HG03045 (cell line): ENCODE data around the gene UQCC5.

Experiments used
- ATAC-seq: cut with Tn5 transposase; IDR thresholded peaks from one replicate; pipeline ENCODE4 v1.9.1; 2021; ENCODE audit warnings: mild to moderate bottlenecking, moderate library complexity; ENCODE audit not compliant: unreplicated experiment

The UQCC5 gene

GRCh38 chr3:52558436-52558835 is 22.0 kb downstream of the UQCC5 start:
- ATAC-seq, result no peak

- ATAC-seq, result no peak
Measured at GRCh38 chr3:52561028-52561747, 24.8 kb downstream of the UQCC5 start.

DNA sequence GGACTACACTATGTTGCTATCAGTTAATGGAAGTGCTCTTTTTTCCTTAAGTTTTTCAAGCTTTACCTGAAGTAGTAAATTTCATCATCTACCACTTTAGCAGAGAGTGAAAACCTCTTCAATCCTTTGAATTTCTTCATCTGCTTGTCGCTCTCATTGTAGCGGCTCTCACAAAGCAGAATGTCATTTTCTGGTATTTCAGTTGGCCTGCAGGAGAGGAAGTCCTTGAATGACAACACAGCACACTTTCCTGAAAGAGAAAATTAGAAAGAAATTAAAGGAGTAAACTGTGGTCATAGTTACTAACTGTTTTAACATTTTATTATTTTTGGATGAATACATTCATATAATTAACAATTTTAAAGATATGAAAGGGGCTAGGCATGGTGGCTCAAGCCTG is 27.6 kb downstream of the UQCC5 start:
- ATAC-seq, result no peak

DNA sequence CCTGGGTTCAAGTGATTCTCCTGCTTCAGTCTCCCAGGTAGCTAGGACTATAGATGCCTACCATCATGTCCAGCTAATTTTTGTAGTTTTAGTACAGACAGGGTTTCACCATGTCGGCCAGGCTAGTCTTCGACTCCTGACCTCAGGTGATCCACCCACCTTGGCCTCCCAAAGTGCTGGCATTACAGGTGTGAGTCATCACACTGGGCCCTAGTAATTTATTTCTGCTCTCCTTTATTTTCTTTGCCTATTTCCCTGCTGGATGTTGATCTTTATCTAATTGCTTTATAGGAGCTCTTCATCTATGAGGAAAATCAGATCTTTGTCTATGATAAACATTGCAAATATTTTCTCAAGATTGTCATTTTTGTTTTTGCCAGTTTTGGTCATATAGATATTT is 31.7 kb downstream of the UQCC5 start:
- ATAC-seq, result no peak

DNA sequence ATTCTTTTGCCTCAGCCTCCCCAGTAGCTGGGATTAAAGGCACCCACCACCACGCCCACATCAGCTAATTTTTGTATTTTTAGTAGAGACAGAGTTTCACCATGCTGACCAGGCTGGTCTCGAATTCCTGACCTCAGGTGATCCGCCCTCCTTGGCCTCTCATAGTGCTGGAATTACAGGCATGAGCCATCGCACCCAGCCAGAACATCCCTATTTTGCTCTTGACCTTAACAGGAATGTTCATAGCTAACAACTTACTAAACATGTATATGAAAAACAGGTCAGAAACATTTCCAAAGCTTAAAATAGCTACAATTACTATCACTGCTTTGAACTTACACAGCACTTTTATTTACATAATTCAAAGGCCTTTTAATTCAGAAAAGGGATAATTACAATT is 33.7 kb downstream of the UQCC5 start:
- ATAC-seq, result no peak

DNA sequence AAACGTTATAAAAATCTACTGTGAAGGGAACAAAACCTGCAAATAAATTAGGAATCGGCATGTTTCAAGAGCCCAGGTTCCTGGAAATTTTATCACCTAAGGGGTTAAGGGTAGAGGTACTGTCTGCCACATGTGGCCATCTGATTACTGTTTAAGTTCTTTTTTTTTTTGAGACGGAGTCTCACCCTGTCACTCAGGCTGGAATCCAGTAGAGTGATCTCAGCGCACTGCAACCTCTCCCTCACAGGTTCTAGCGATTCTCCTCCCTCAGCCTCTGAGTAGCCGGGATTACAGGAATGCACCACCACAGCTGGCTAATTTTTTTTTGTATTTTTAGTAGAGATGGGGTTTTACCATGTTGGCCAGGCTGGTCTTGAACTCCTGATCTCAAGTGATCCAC is 35.8 kb downstream of the UQCC5 start:
- no peak for ATAC-seq

DNA sequence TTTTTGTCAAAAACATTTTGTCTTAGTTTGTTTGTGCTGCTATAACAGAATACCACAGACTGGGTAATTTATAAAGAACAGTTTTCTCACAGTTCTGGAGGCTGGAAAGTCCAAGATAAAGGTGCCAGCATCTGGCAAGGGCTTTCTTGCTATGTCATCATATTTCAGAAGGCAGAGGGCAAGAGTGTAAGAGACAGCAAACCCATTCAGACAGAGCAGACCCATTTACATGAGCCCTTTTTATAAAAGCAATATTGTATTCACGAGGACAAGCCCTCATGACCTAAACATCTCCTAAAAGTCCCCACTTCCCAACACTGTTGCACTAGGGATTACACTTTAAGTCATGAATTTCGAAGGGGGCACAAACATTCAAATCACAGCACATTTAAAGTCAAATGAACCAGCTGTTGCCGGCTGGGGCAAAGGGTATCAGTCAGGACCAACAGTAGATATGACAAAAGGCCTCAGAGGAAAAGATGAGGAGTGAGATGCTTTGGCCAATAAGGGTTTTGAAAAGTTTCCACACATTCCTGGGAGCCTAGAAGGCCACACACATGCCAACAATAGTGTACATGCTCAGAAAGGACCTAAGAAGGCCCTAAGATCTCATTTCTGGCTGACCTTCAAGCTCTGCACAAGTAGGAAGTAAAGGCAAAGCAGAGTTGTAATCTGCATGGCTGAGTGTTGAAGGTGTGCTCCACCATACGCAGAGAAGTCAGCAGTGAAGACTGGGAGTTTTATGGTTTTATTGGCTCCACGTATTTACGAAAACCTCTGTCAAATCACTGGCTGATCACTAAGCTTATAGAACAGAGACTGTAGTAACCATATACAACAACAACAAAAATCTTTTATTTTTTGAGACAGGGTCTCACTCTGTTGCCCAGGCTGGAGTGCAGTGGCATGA is 37.9 kb downstream of the UQCC5 start:
- ATAC-seq, result no peak
